Caco-2 (cell line): ENCODE measurements around the gene ATP8A2. TPM values are rescaled to one million over a fixed set of nuclear protein-coding genes. Genes with fewer than 3 reads are reported as not detected.

ENCODE experiments used
- BruUV-seq: library from RNA; stranded (reverse); fragments of 400-500 nt; replicated peaks from 2 replicates; lab custom pipeline; 2021; lab: Mats Ljungman, UMichigan
- CTCF ChIA-PET: fragments of 300-600 bp; sonication (Branson Sonifier 250); formaldehyde crosslinking; loops from one replicate; lab custom pipeline; 2022; ENCODE audit warnings: antibody characterized with exemption; lab: Charles Lee
- POLR2A ChIA-PET: fragments of 300-600 bp; sonication (Branson Sonifier 250); formaldehyde crosslinking; loops from one replicate; lab custom pipeline; 2022; ENCODE audit warnings: antibody characterized with exemption; lab: Charles Lee
- DNase-seq, 2 experiments: peaks; one replicate each; pipeline versions ENCODE4 v3.0.0 to v3.0.0-alpha.2; 2020 to 2022
- H3K27me3 ChIP-seq: replicated peaks from 2 replicates; pipeline ENCODE4 v1.6.0; 2011; ENCODE audit warnings: low read length; ENCODE audit not compliant: control insufficient read depth, insufficient read depth
- H3K36me3 ChIP-seq: 2 replicates; pipeline ENCODE4 v1.5.1; 2011; ENCODE audit warnings: low read length; ENCODE audit not compliant: control insufficient read depth, insufficient read depth
- H3K4me1 ChIP-seq: fragments of 250-450 bp; sonication (Bioruptor Pico); 2 replicates; pipeline ENCODE4 v1.5.1; 2020; ENCODE audit warnings: mild to moderate bottlenecking
- H3K4me3 ChIP-seq: 2 replicates; pipeline ENCODE4 v1.5.1; 2011; ENCODE audit warnings: low read depth, mild to moderate bottlenecking, control low read depth, low read length
- H3K9me3 ChIP-seq: fragments of 250-450 bp; sonication (Bioruptor Pico); 2 replicates; pipeline ENCODE4 v1.5.1; 2020; ENCODE audit warnings: mild to moderate bottlenecking, moderate library complexity
- H3K27ac Mint-ChIP-seq: one replicate; pipeline ENCODE4 v1.8.0; 2022; ENCODE audit warnings: mixed read lengths; ENCODE audit not compliant: unreplicated experiment
- H3K27me3 Mint-ChIP-seq: one replicate; pipeline ENCODE4 v1.8.0; 2022; ENCODE audit warnings: mixed read lengths; ENCODE audit not compliant: insufficient read depth, unreplicated experiment
- H3K36me3 Mint-ChIP-seq: one replicate; pipeline ENCODE4 v1.8.0; 2022; ENCODE audit warnings: mild to moderate bottlenecking, mixed read lengths; ENCODE audit not compliant: insufficient read depth, unreplicated experiment
- H3K4me1 Mint-ChIP-seq: one replicate; pipeline ENCODE4 v1.8.0; 2022; ENCODE audit warnings: low read depth, mixed read lengths; ENCODE audit not compliant: unreplicated experiment
- H3K4me3 Mint-ChIP-seq: one replicate; pipeline ENCODE4 v1.8.0; 2022; ENCODE audit warnings: mild to moderate bottlenecking, moderate library complexity, mixed read lengths; ENCODE audit not compliant: unreplicated experiment
- H3K9me3 Mint-ChIP-seq: one replicate; pipeline ENCODE4 v1.8.0; 2022; ENCODE audit warnings: mixed read lengths; ENCODE audit not compliant: unreplicated experiment
- CTCF ChIP-seq, 2 experiments: fragments of 200-600 bp in 1 of 2; IDR thresholded peaks; 1 replicate in 1 of 2; 2 replicates in 1 of 2; pipeline versions ENCODE4 v1.5.1 to v1.8.0; 2011 to 2022; ENCODE audit warnings: antibody characterized with exemption in 1 of 2, control low read depth in 1 of 2, inconsistent platforms in 1 of 2, low read depth in 1 of 2, low read length in 1 of 2, mild to moderate bottlenecking in 1 of 2, moderate library complexity in 1 of 2; ENCODE audit not compliant: insufficient read depth in 1 of 2, severe bottlenecking in 1 of 2, unreplicated experiment in 1 of 2
- intact Hi-C: fragments of 100-400 bp; cut with micrococcal nuclease; formaldehyde crosslinking; loops from one replicate; pipeline ENCODE4 v1.10.0; 2022; ENCODE audit not compliant: unreplicated experiment
- total RNA-seq: library from RNA; stranded (reverse); gene quantifications from 2 replicates; pipeline ENCODE4 v1.2.3, GENCODE V29; 2022

ATP8A2 gene
- total RNA-seq, 1 experiment from 2014 or later = 0.05 TPM

DNA sequence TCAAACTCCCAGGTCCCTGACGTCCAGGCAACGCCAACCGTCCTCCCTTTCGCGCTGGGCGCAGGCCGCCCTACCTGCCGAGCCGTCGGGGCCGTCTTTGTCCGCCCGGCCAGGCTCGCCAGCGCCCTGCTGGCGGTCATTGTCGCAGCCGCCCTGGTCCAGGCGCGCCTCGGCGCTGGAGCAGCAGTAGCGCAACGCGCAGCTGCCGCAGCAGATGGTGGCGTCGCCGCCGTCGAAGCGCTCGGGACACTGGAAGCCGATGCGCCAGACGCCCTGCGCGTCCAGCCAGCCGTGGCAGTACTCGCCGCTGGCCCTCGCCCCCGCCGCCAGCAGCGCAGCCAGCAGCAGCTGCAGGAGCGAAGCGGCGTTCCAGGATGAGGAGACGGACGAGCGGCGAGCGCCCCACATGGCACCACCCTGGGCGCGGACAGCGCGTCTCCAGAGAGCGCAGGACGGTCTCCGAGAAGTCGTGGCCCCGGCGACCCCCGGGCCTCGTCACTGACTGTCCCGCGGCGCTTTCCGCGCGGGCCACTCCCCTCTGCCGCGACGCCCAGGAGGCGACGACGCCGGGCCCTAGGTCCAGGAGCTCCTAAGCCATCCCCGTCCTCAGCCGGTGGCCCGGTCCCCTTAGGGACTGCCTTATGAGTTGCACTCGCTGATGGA is 678.9 kb downstream of the ATP8A2 start:
- H3K36me3 Mint-ChIP-seq = no peaks in the 10 kb centered on the region
- no peak for TF ChIP-seq CTCF (IDR thresholded peaks at IDR 0.05; ENCODE audit: insufficient read depth in 1 of 2, low read depth in 1 of 2, low read length in 1 of 2, severe bottlenecking in 1 of 2, unreplicated experiment in 1 of 2)
- Histone ChIP-seq H3K9me3 (no peaks in the 10 kb centered on the region), H3K27me3 (peaks cover 1% of the 10 kb centered on the region; the same call in 1 of the 2 replicates), H3K36me3 (no peaks in the 10 kb centered on the region), H3K4me3 (no peak overlapping the region), H3K4me1 (no peaks in the 10 kb centered on the region)
- intact Hi-C loops = no loop called here
- no peak overlapping the region for H3K4me3 Mint-ChIP-seq
- no peak overlapping the region for H3K27ac Mint-ChIP-seq
- POLR2A ChIA-PET = no interaction called here
- CTCF ChIA-PET = no interaction called here
- H3K4me1 Mint-ChIP-seq = no peaks in the 10 kb centered on the region
- no TSS peak for BruUV-seq
- no peak for DNase-seq
- H3K9me3 Mint-ChIP-seq = no peaks in the 10 kb centered on the region
- peaks cover 2% of the 10 kb centered on the region for H3K27me3 Mint-ChIP-seq

DNA sequence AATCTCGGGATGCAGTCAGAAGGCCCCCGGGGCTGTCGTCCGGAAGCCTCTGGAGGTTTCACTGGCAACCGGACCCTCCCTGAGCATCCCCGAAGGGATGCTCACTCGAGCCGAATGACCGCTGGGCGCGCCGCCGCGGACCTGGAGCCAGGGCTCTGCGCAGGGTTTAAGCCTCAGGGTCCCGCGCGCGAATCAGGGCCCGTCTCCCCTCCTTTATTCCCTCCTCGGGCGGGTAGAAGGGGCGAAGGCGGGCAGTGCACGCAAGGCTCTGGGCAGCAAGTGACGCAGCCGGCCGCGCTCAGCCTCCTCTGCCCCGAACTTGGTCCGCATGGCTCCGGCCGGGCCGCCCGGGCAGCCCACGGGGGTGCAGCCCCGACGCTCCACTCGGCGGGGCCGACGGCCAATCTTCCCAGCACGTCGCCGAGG is 679.5 kb downstream of the ATP8A2 start:
- Mint-ChIP-seq H3K27me3 (peaks cover 2% of the 10 kb centered on the region), H3K27ac (no peak overlapping the region), H3K36me3 (no peaks in the 10 kb centered on the region), H3K4me1 (no peaks in the 10 kb centered on the region), H3K4me3 (no peak overlapping the region), H3K9me3 (no peaks in the 10 kb centered on the region)
- H3K36me3 ChIP-seq = no peaks in the 10 kb centered on the region
- no peak for TF ChIP-seq CTCF (IDR thresholded peaks at IDR 0.05; ENCODE audit: insufficient read depth in 1 of 2, low read depth in 1 of 2, low read length in 1 of 2, severe bottlenecking in 1 of 2, unreplicated experiment in 1 of 2)
- no peaks in the 10 kb centered on the region for H3K4me1 ChIP-seq
- intact Hi-C loops = no loop called here
- no peak for DNase-seq
- no TSS peak for BruUV-seq
- CTCF ChIA-PET = no interaction called here
- no peaks in the 10 kb centered on the region for H3K9me3 ChIP-seq
- peaks cover 1% of the 10 kb centered on the region; the same call in 1 of the 2 replicates for H3K27me3 ChIP-seq
- POLR2A ChIA-PET = interaction anchor here (0.5 kb wide), 1 partner anchor 171 kb away, joined by 3 read pairs; the partner anchor contains the start of gene RNF6
- H3K4me3 ChIP-seq = no peak overlapping the region

DNA sequence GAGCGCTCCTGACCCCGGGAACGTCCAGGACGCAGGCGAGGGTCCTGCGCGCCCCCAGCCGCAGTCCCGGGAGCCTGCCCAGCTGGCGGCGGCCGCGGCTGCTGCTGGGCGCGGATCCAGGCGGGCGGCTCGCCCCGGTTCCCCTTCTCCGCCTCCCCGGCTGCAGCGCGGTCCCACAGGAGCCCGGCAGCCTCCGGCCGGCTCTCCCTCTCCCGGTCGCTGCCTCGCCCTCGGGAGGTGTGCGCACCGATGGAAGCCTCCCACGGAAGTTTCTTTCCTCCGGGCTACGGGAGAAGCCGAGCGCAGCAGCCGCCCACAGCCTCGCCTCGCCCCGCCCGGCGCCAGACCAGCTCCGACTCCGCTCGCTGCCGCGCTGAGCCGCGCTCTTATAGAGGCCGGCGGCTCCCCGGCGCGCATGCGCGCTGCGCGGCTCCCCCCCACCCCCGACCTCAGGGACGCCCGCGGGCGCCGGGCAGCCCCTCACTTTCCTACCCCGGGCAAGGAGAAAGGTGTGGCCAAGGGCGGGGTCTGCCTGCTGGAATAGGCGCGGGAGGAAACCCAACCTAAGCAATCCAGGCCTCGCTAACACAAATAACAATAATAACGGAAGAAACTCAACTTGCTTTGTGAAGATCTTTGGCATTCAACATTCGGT is 680.0 kb downstream of the ATP8A2 start, which contains the start of gene SHISA2:
Gene SHISA2, minus strand, starts transcription at position 360 of the 655 bp plus-strand sequence. CDS start 1,041 bp downstream, outside the sequence.
- Histone ChIP-seq H3K4me1 (no peaks in the 10 kb centered on the region), H3K27me3 (peaks cover 1% of the 10 kb centered on the region; the same call in 1 of the 2 replicates), H3K9me3 (no peaks in the 10 kb centered on the region), H3K4me3 (no peak within 1 kb of the TSS), H3K36me3 (no peaks in the 10 kb centered on the region)
- BruUV-seq = no TSS peak
- Mint-ChIP-seq H3K4me3 (no peak within 1 kb of the TSS), H3K4me1 (no peaks in the 10 kb centered on the region), H3K27ac (no peak within 1 kb of the TSS), H3K9me3 (no peaks in the 10 kb centered on the region), H3K27me3 (peaks cover 2% of the 10 kb centered on the region), H3K36me3 (no peaks in the 10 kb centered on the region)
- POLR2A ChIA-PET = interaction anchor here (0.5 kb wide), 1 partner anchor 170 kb away, joined by 3 read pairs; the partner anchor contains the start of gene RNF6
- DNase-seq = no peak
- intact Hi-C loops = no loop called here
- TF ChIP-seq CTCF (IDR thresholded peaks at IDR 0.05; ENCODE audit: insufficient read depth in 1 of 2, low read depth in 1 of 2, low read length in 1 of 2, severe bottlenecking in 1 of 2, unreplicated experiment in 1 of 2) = no peak
- CTCF ChIA-PET = no interaction called here
